AG04449 (cell line): ENCODE measurements around the gene JAZF1.

ENCODE experiments used
- CTCF ChIA-PET: fragments of 350-600 bp; formaldehyde crosslinking; extraction: SDS; loops from one replicate; lab custom pipeline; 2021; ENCODE audit warnings: antibody characterized with exemption; lab: Yijun Ruan, JAX
- POLR2A ChIA-PET: fragments of 400-600, 350-600 bp; formaldehyde crosslinking; extraction: SDS; loops from one replicate; lab custom pipeline; 2020; ENCODE audit warnings: antibody characterized with exemption, inconsistent platforms; lab: Yijun Ruan, JAX
- DNase-seq: peaks from one replicate; pipeline ENCODE4 v3.0.0-alpha.2; 2010; ENCODE audit warnings: low read depth, low spot score
- H3K4me3 ChIP-seq: 2 replicates; pipeline ENCODE4 v1.5.1; 2011; ENCODE audit warnings: low read depth, mild to moderate bottlenecking, control low read depth, low read length
- CTCF ChIP-seq: IDR thresholded peaks from one replicate; pipeline ENCODE4 v1.5.1; 2011; ENCODE audit warnings: mild to moderate bottlenecking, moderate library complexity, low read length, control low read depth, inconsistent platforms; ENCODE audit not compliant: insufficient read depth; ENCODE audit errors: missing control alignments

The JAZF1 gene

GRCh38 chr7:28093623-28094232, 86.9 kb downstream of the JAZF1 start:
- TF ChIP-seq CTCF, result peak; percentile 71
- no peak for DNase-seq
- no peak overlapping the region for H3K4me3 ChIP-seq
- POLR2A ChIA-PET, result no interaction called here
- CTCF ChIA-PET, result interaction anchor here (0.7 to 11.2 kb wide), 47 partner anchors 8 to 899 kb away, joined by 3 to 217 read pairs (median 4); no protein-coding TSS in a partner anchor

- POLR2A ChIA-PET, result no interaction called here
- CTCF ChIA-PET, result interaction anchor here (1.4 to 17.3 kb wide), 4 partner anchors 13 to 896 kb away, joined by 4 to 258 read pairs (median 8); no protein-coding TSS in a partner anchor
- DNase-seq, result no peak
- no peak for TF ChIP-seq CTCF
- no peak overlapping the region for H3K4me3 ChIP-seq
Measured at GRCh38 chr7:28091190-28091589, 89.4 kb downstream of the JAZF1 start.

- DNase-seq, result no peak
- H3K4me3 ChIP-seq, result no peak overlapping the region
- CTCF ChIA-PET, result interaction anchor here (0.8 to 17.3 kb wide), 5 partner anchors 8 to 910 kb away, joined by 3 to 258 read pairs (median 22); no protein-coding TSS in a partner anchor
- POLR2A ChIA-PET, result no interaction called here
- no peak for TF ChIP-seq CTCF
Measured at GRCh38 chr7:28088901-28089714, 91.5 kb downstream of the JAZF1 start.

GRCh38 chr7:28088032-28088431, 92.6 kb downstream of the JAZF1 start:
- CTCF ChIA-PET, result interaction anchor here (0.9 to 17.3 kb wide), 4 partner anchors 9 to 24 kb away, joined by 3 to 258 read pairs (median 120); no protein-coding TSS in a partner anchor
- POLR2A ChIA-PET, result no interaction called here
- no peak overlapping the region for H3K4me3 ChIP-seq
- TF ChIP-seq CTCF, result no peak
- DNase-seq, result no peak

- no peak for TF ChIP-seq CTCF
- POLR2A ChIA-PET, result no interaction called here
- H3K4me3 ChIP-seq, result no peak overlapping the region
- DNase-seq, result no peak
- CTCF ChIA-PET, result interaction anchor here (3.2 to 17.3 kb wide), 3 partner anchors 8 to 22 kb away, joined by 22 to 258 read pairs (median 217); no protein-coding TSS in a partner anchor
Measured at GRCh38 chr7:28086198-28086597, 94.4 kb downstream of the JAZF1 start.
